Smooth muscle cell (in vitro differentiated cells): ENCODE measurements around the gene LRRIQ1. TPM values are rescaled to one million over a fixed set of nuclear protein-coding genes. Genes with fewer than 3 reads are reported as not detected.

Experiments
- DNase-seq: peaks from one replicate; lab custom pipeline; 2025; ENCODE audit not compliant: unreplicated experiment; lab: John Stamatoyannopoulos, UW
- H2AFZ ChIP-seq: fragments of 200-600 bp; sonication (generic); 2 replicates; pipeline ENCODE4 v1.6.0; 2016; ENCODE audit warnings: antibody characterized with exemption, low read depth, mild to moderate bottlenecking
- H3F3A ChIP-seq: fragments of 200-600 bp; sonication (generic); 2 replicates; pipeline ENCODE4 v1.6.0; 2017; ENCODE audit warnings: antibody characterized with exemption, low read depth
- H3K27ac ChIP-seq: fragments of 200-600 bp; sonication (generic); 2 replicates; pipeline ENCODE4 v1.5.1; 2016; ENCODE audit warnings: low read depth, mild to moderate bottlenecking
- H3K27me3 ChIP-seq: fragments of 200-600 bp; sonication (generic); 2 replicates; pipeline ENCODE4 v1.6.1; 2016; ENCODE audit warnings: low read depth, mild to moderate bottlenecking
- H3K36me3 ChIP-seq: fragments of 200-600 bp; sonication (generic); 2 replicates; pipeline ENCODE4 v1.5.1; 2016; ENCODE audit warnings: low read depth
- H3K4me1 ChIP-seq: fragments of 200-600 bp; sonication (generic); 2 replicates; pipeline ENCODE4 v1.5.1; 2016; ENCODE audit warnings: low read depth
- H3K4me2 ChIP-seq: fragments of 200-600 bp; sonication (generic); 2 replicates; pipeline ENCODE4 v1.6.0; 2016; ENCODE audit warnings: mild to moderate bottlenecking
- H3K4me3 ChIP-seq: fragments of 200-600 bp; sonication (generic); 2 replicates; pipeline ENCODE4 v1.5.1; 2016; ENCODE audit warnings: mild to moderate bottlenecking
- H3K79me2 ChIP-seq: fragments of 200-600 bp; sonication (generic); 2 replicates; pipeline ENCODE4 v1.6.0; 2016; ENCODE audit warnings: low read depth, mild to moderate bottlenecking
- H3K9ac ChIP-seq: fragments of 200-600 bp; sonication (generic); 2 replicates; pipeline ENCODE4 v1.6.0; 2016; ENCODE audit warnings: low read depth
- H3K9me3 ChIP-seq: fragments of 200-600 bp; sonication (generic); replicated peaks from 2 replicates; pipeline ENCODE4 v1.5.1; 2016; ENCODE audit warnings: low read depth
- H4K20me1 ChIP-seq: fragments of 200-600 bp; sonication (generic); 2 replicates; pipeline ENCODE4 v1.6.0; 2016; ENCODE audit warnings: low read depth
- CTCF ChIP-seq: fragments of 200-600 bp; sonication (generic); IDR thresholded peaks from 2 replicates; pipeline ENCODE4 v1.5.1; 2017; ENCODE audit warnings: borderline replicate concordance, mild to moderate bottlenecking, antibody characterized with exemption; ENCODE audit not compliant: insufficient read depth, poor library complexity, severe bottlenecking
- WGBS: methylation state at CpG from one replicate; pipeline ENCODE4 v1.1.7; 2016; ENCODE audit warnings: low lambda C conversion rate; 5-methylcytosine and 5-hydroxymethylcytosine counted together
- polyA plus RNA-seq: library from polyadenylated mRNA; unstranded; fragments of >200 nt; fragmentation: Nextera tagmentation; extraction: Ambion mirVana; gene quantifications from 2 replicates; pipeline ENCODE4 v1.2.1, GENCODE V29; 2016
- total RNA-seq: library from RNA; depleted of rRNA; stranded (reverse); fragments of >200 nt; gene quantifications from 2 replicates; pipeline ENCODE4 v1.2.3, GENCODE V29; 2014

Gene LRRIQ1
- 0.49 and 1.3 TPM in 2 replicates for total RNA-seq
- polyA plus RNA-seq, result 1.3 and 3.0 TPM in 2 replicates

DNA sequence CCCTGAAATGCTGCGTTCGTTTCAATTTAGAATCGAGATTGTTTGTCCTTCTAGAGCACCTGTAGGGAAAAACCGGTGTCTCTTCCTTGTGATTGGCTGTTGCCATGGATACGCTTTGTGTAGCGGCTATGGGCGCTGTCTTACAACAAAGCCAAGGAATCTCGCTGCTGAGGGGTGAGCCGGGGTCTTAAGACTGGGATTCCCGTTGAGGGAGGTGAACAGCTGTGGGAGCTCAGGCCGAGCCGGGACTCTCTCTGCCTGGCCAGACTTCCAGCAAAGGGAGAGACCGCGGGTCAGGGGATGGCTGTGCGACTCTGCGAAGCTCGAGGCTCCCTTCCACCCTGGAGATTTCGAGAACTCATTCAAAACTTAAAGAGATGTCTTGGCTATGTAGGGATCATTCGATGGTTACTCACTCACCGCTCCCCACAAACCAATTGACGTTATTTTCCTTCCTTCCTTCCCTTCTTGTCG, at the start of gene LRRIQ1, which contains the start of gene TSPAN19:
TSS of gene LRRIQ1 (plus strand) at position 118 of the 474 bp plus-strand sequence. CDS start 1,826 bp downstream, outside the sequence.
TSS of gene TSPAN19 (minus strand) at position 44 of the 474 bp plus-strand sequence. CDS start 6,331 bp downstream, outside the sequence.
- WGBS, result 2% methylated on average over 22 of the region's 22 CpGs
- H3K36me3 ChIP-seq, result no peaks in the 10 kb centered on the region
- peak within 1 kb of the TSS; percentile 95 for H3K4me2 ChIP-seq
- no peaks in the 10 kb centered on the region for H3F3A ChIP-seq
- no peaks in the 10 kb centered on the region for H3K9me3 ChIP-seq
- H4K20me1 ChIP-seq, result no peaks in the 10 kb centered on the region
- peak within 1 kb of the TSS; percentile 93 for H2AFZ ChIP-seq
- H3K4me3 ChIP-seq, result peak within 1 kb of the TSS; percentile 60
- DNase-seq, result peak; percentile 5
- peak within 1 kb of the TSS; percentile 47 for H3K9ac ChIP-seq
- H3K79me2 ChIP-seq, result no peaks in the 10 kb centered on the region
- H3K27me3 ChIP-seq, result peaks cover 7% of the 10 kb centered on the region
- peaks cover 14% of the 10 kb centered on the region for H3K4me1 ChIP-seq
- TF ChIP-seq CTCF, result no peak
- H3K27ac ChIP-seq, result no peak within 1 kb of the TSS

GRCh38 chr12:84986586-84986985, 49.6 kb upstream of the LRRIQ1 start:
- Histone ChIP-seq H3K4me1 (no peaks in the 10 kb centered on the region), H3K9ac (no peak overlapping the region), H3K4me2 (no peak overlapping the region), H3K27ac (no peak overlapping the region), H3F3A (no peaks in the 10 kb centered on the region), H4K20me1 (no peaks in the 10 kb centered on the region), H3K79me2 (no peaks in the 10 kb centered on the region), H3K4me3 (no peak overlapping the region), H3K9me3 (no peaks in the 10 kb centered on the region), H3K27me3 (no peaks in the 10 kb centered on the region), H3K36me3 (no peaks in the 10 kb centered on the region), H2AFZ (no peak overlapping the region)
- no peak for DNase-seq
- WGBS, result 74% methylated on average over 3 of the region's 3 CpGs
- no peak for TF ChIP-seq CTCF

GRCh38 chr12:84994426-84994825, 41.7 kb upstream of the LRRIQ1 start:
- no peaks in the 10 kb centered on the region for H3F3A ChIP-seq
- H3K27ac ChIP-seq, result no peak overlapping the region
- no peak overlapping the region for H3K4me3 ChIP-seq
- no peaks in the 10 kb centered on the region for H3K27me3 ChIP-seq
- H3K9ac ChIP-seq, result no peak overlapping the region
- H3K4me1 ChIP-seq, result no peaks in the 10 kb centered on the region
- no peak for TF ChIP-seq CTCF
- no peaks in the 10 kb centered on the region for H3K36me3 ChIP-seq
- no peaks in the 10 kb centered on the region for H3K9me3 ChIP-seq
- H3K79me2 ChIP-seq, result no peaks in the 10 kb centered on the region
- no peaks in the 10 kb centered on the region for H4K20me1 ChIP-seq
- no peak overlapping the region for H2AFZ ChIP-seq
- DNase-seq, result no peak
- no peak overlapping the region for H3K4me2 ChIP-seq

- no peak overlapping the region for H2AFZ ChIP-seq
- H3K4me3 ChIP-seq, result no peak overlapping the region
- H3K79me2 ChIP-seq, result no peaks in the 10 kb centered on the region
- no peak for DNase-seq
- no peaks in the 10 kb centered on the region for H3F3A ChIP-seq
- H3K36me3 ChIP-seq, result no peaks in the 10 kb centered on the region
- WGBS, result 96% methylated on average over 2 of the region's 2 CpGs
- H3K9ac ChIP-seq, result no peak overlapping the region
- TF ChIP-seq CTCF, result no peak
- H3K4me1 ChIP-seq, result no peaks in the 10 kb centered on the region
- no peak overlapping the region for H3K4me2 ChIP-seq
- H3K27me3 ChIP-seq, result no peaks in the 10 kb centered on the region
- H3K27ac ChIP-seq, result no peak overlapping the region
- H4K20me1 ChIP-seq, result no peaks in the 10 kb centered on the region
- H3K9me3 ChIP-seq, result no peaks in the 10 kb centered on the region
Observed at GRCh38 chr12:84995641-84996040, 40.5 kb upstream of the LRRIQ1 start.
